ENCODE data around the gene ASH1L.

DNA sequence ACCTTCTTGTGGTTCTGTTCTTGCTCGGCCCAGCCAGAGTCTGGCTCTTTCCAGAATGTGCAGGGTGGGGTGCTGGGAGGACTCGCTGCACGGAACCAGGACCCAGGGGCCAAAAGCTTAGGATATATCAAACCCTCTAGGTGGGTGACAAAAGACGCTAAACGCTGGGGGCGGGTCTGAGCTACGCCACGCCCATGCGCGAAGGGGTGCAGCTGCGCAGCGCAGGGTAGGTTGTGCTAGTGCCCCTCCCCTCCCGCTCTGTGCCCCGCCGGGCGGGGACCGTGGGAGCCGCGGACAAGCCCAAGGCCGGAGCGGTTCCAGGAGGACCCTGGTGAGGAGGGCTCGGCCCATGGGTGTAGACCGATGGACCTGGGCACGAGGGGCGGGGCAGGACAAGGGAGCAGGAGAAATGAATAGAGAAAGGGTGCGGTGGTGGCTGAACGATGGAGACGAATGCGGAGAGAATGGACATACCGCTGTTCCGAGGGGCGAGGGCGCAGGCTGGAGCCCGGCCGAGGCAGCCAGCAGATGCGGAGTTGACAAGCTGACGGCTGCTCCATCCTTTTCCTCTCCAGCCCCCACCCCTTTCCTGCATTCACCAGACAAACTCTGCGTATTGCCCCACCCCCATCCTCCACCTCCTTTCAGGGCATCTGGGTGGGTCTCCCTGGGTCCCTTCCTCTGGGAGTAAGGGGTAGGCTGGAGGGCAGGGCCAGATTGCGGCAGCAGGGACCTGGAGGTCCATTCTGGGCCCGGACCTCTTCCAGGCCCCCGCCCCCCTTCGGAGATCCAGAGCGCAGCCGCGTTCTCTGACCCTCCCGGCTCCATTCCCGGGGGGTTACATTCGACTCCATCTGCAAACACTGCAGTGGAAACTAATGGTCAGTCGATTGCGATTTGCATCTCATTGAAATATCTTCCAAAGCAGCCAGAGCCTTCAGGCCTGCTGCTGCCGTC is 241.7 kb downstream of the ASH1L start, which contains the start of gene RUSC1:
- TF ChIP-seq POLR2A (IDR thresholded peaks at IDR 0.05): no peak
- TF ChIP-seq, protein P1, sequence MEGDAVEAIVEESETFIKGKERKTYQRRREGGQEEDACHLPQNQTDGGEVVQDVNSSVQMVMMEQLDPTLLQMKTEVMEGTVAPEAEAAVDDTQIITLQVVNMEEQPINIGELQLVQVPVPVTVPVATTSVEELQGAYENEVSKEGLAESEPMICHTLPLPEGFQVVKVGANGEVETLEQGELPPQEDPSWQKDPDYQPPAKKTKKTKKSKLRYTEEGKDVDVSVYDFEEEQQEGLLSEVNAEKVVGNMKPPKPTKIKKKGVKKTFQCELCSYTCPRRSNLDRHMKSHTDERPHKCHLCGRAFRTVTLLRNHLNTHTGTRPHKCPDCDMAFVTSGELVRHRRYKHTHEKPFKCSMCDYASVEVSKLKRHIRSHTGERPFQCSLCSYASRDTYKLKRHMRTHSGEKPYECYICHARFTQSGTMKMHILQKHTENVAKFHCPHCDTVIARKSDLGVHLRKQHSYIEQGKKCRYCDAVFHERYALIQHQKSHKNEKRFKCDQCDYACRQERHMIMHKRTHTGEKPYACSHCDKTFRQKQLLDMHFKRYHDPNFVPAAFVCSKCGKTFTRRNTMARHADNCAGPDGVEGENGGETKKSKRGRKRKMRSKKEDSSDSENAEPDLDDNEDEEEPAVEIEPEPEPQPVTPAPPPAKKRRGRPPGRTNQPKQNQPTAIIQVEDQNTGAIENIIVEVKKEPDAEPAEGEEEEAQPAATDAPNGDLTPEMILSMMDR (IDR thresholded peaks at IDR 0.05): no peak
